SU-DHL-6 (cell line): Measurements from ENCODE around the gene MIA2.

Experiments
- H2AFZ ChIP-seq: fragments of 200-600 bp; sonication (generic); 2 replicates; pipeline ENCODE4 v1.6.1; 2014; ENCODE audit warnings: low read depth, mild to moderate bottlenecking, moderate library complexity, mixed read lengths, antibody characterized with exemption, low read length; ENCODE audit not compliant: severe bottlenecking
- H3F3A ChIP-seq: fragments of 200-600 bp; shearing (Covaris generic); 2 replicates; pipeline ENCODE4 v1.6.0; 2016; ENCODE audit warnings: antibody characterized with exemption, mild to moderate bottlenecking; ENCODE audit not compliant: insufficient read depth
- H3K27ac ChIP-seq: fragments of 200-600 bp; sonication (generic); 2 replicates; pipeline ENCODE4 v1.5.1; 2016; ENCODE audit warnings: low read depth, mild to moderate bottlenecking, low read length, moderate library complexity, mixed read lengths
- H3K27me3 ChIP-seq: fragments of 200-600 bp; sonication (generic), shearing (Covaris generic); 2 replicates; pipeline ENCODE4 v1.6.0; 2014; ENCODE audit warnings: mild to moderate bottlenecking, low read length
- H3K36me3 ChIP-seq: fragments of 200-600 bp; sonication (generic); 2 replicates; pipeline ENCODE4 v1.6.1; 2014; ENCODE audit warnings: mild to moderate bottlenecking, low read length, mixed read lengths
- H3K4me2 ChIP-seq: fragments of 300-600, 200-600 bp; shearing (Covaris generic), sonication (generic); 2 replicates; pipeline ENCODE4 v1.6.0; 2014; ENCODE audit warnings: low read length, low read depth, mild to moderate bottlenecking; ENCODE audit not compliant: poor library complexity, severe bottlenecking
- H3K4me3 ChIP-seq: fragments of 200-600 bp; sonication (generic); 2 replicates; pipeline ENCODE4 v1.5.1; 2014; ENCODE audit warnings: antibody characterized with exemption, low read length, mild to moderate bottlenecking, mixed read lengths; ENCODE audit not compliant: insufficient read depth, poor library complexity, severe bottlenecking
- H3K79me2 ChIP-seq: fragments of 200-600 bp; sonication (generic); 2 replicates; pipeline ENCODE4 v1.6.1; 2014; ENCODE audit warnings: mild to moderate bottlenecking, low read length, moderate library complexity; ENCODE audit not compliant: insufficient read depth
- H3K9ac ChIP-seq: fragments of 200-600 bp; sonication (generic); 2 replicates; pipeline ENCODE4 v1.7.0; 2014; ENCODE audit warnings: mild to moderate bottlenecking, low read length
- H3K9me2 ChIP-seq: fragments of 200-600 bp; sonication (generic); replicated peaks from 2 replicates; pipeline ENCODE4 v1.6.1; 2014; ENCODE audit warnings: low read length; ENCODE audit not compliant: insufficient read depth
- H3K9me3 ChIP-seq: fragments of 200-600 bp; sonication (generic); 2 replicates; pipeline ENCODE4 v1.6.1; 2014; ENCODE audit warnings: low read length, mixed read lengths; ENCODE audit not compliant: insufficient read depth
- H4K20me1 ChIP-seq: fragments of 200-600 bp; sonication (generic); 2 replicates; pipeline ENCODE4 v1.6.1; 2014; ENCODE audit warnings: low read depth, mild to moderate bottlenecking, antibody characterized with exemption, low read length, moderate library complexity, mixed read lengths
- CTCF ChIP-seq: fragments of 200-600 bp; sonication (generic); IDR thresholded peaks from one replicate; pipeline ENCODE4 v1.5.1; 2017; ENCODE audit warnings: antibody characterized with exemption, mild to moderate bottlenecking, low read length, moderate library complexity; ENCODE audit not compliant: insufficient read depth, poor library complexity, severe bottlenecking
- EZH2phosphoT487 ChIP-seq: fragments of 200-600 bp; sonication (generic), shearing (Covaris generic); conservative IDR thresholded peaks from 2 replicates; pipeline ENCODE4 v1.6.1; 2018; ENCODE audit warnings: mild to moderate bottlenecking, antibody characterized with exemption, low read length, moderate library complexity, mixed read lengths

The MIA2 gene

GRCh38 chr14:39364509-39364908, 130.8 kb downstream of the MIA2 start:
- no peak overlapping the region for H3K27ac ChIP-seq
- no peak overlapping the region for H3K4me3 ChIP-seq
- H3K9me3 ChIP-seq, result no peaks in the 10 kb centered on the region
- no peak overlapping the region for H2AFZ ChIP-seq
- no peaks in the 10 kb centered on the region for H3K27me3 ChIP-seq
- H3K36me3 ChIP-seq, result peaks cover 6% of the 10 kb centered on the region; the same call in 1 of the 2 replicates
- H3K4me2 ChIP-seq, result no peak overlapping the region
- H3K79me2 ChIP-seq, result no peaks in the 10 kb centered on the region
- no peaks in the 10 kb centered on the region for H3K9me2 ChIP-seq
- H3F3A ChIP-seq, result no peaks in the 10 kb centered on the region
- TF ChIP-seq EZH2phosphoT487 (no peak), CTCF (no peak)
- H4K20me1 ChIP-seq, result no peaks in the 10 kb centered on the region
- no peak overlapping the region for H3K9ac ChIP-seq

DNA sequence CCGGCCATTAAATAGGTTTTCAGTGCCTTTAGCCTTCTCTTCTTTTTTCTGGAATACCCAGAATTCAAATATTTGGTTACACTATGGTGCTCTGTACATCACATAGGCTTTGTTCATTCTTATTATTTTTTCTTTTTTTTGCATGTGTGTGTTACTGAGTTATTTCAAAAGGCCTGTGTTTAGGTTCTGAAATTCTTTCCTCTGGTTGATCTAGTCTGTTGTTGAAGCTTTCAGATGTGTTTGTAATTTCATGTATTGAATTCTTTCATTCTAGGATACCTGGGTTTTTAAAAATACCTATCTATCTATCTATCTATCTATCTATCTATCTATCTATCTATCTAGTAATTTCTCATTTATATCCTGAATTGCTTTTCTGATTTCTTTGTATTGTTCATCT, 131.6 kb downstream of the MIA2 start:
- H3K4me2 ChIP-seq, result no peak overlapping the region
- TF ChIP-seq EZH2phosphoT487 (no peak), CTCF (no peak)
- no peaks in the 10 kb centered on the region for H3K27me3 ChIP-seq
- no peaks in the 10 kb centered on the region for H3K79me2 ChIP-seq
- no peak overlapping the region for H3K4me3 ChIP-seq
- H3K9ac ChIP-seq, result no peak overlapping the region
- H3K9me3 ChIP-seq, result no peaks in the 10 kb centered on the region
- H3K27ac ChIP-seq, result no peak overlapping the region
- H4K20me1 ChIP-seq, result no peaks in the 10 kb centered on the region
- H3F3A ChIP-seq, result no peaks in the 10 kb centered on the region
- no peak overlapping the region for H2AFZ ChIP-seq
- no peaks in the 10 kb centered on the region for H3K9me2 ChIP-seq
- H3K36me3 ChIP-seq, result peaks cover 6% of the 10 kb centered on the region; the same call in 1 of the 2 replicates

GRCh38 chr14:39366460-39367386, 133.0 kb downstream of the MIA2 start:
- no peaks in the 10 kb centered on the region for H3K27me3 ChIP-seq
- no peak overlapping the region for H3K4me2 ChIP-seq
- H3K79me2 ChIP-seq, result no peaks in the 10 kb centered on the region
- peaks cover 6% of the 10 kb centered on the region; the same call in 1 of the 2 replicates for H3K36me3 ChIP-seq
- TF ChIP-seq CTCF, result no peak
- TF ChIP-seq EZH2phosphoT487, result no peak
- H3K9me2 ChIP-seq, result no peaks in the 10 kb centered on the region
- no peaks in the 10 kb centered on the region for H4K20me1 ChIP-seq
- H3K4me3 ChIP-seq, result no peak overlapping the region
- H2AFZ ChIP-seq, result no peak overlapping the region
- no peak overlapping the region for H3K27ac ChIP-seq
- no peak overlapping the region for H3K9ac ChIP-seq
- no peaks in the 10 kb centered on the region for H3F3A ChIP-seq
- no peaks in the 10 kb centered on the region for H3K9me3 ChIP-seq
